Neuronal stem cell (in vitro differentiated cells): ENCODE measurements around the gene FNDC1. TPM values are rescaled to one million over a fixed set of nuclear protein-coding genes. Genes with fewer than 3 reads are reported as not detected.

Experiments
- DNase-seq: peaks from one replicate; pipeline ENCODE4 v3.0.0-alpha.2; 2013; ENCODE audit warnings: low spot score
- H2AFZ ChIP-seq: one replicate; pipeline ENCODE4 v1.6.1; 2013; ENCODE audit warnings: mild to moderate bottlenecking, low read length, inconsistent platforms
- H2AK5ac ChIP-seq: 2 replicates; pipeline ENCODE4 v1.6.1; 2013; ENCODE audit warnings: low read depth, mild to moderate bottlenecking, inconsistent platforms, low read length, moderate library complexity, mixed read lengths
- H2BK120ac ChIP-seq: 2 replicates; pipeline ENCODE4 v1.6.1; 2013; ENCODE audit warnings: low read depth, mild to moderate bottlenecking, inconsistent platforms, low read length, moderate library complexity, mixed read lengths
- H2BK12ac ChIP-seq: one replicate; pipeline ENCODE4 v1.6.1; 2013; ENCODE audit warnings: low read length, inconsistent platforms
- H2BK15ac ChIP-seq: 2 replicates; pipeline ENCODE4 v1.6.1; 2013; ENCODE audit warnings: mild to moderate bottlenecking, low read length, inconsistent platforms, mixed read lengths
- H2BK5ac ChIP-seq: one replicate; pipeline ENCODE4 v1.6.1; 2013; ENCODE audit warnings: inconsistent platforms, mild to moderate bottlenecking, low read length, moderate library complexity
- H3K14ac ChIP-seq: one replicate; pipeline ENCODE4 v1.6.1; 2013; ENCODE audit warnings: low read length, inconsistent platforms
- H3K18ac ChIP-seq: 2 replicates; pipeline ENCODE4 v1.6.1; 2013; ENCODE audit warnings: low read length, inconsistent platforms
- H3K23ac ChIP-seq: 2 replicates; pipeline ENCODE4 v1.6.1; 2013; ENCODE audit warnings: low read depth, mild to moderate bottlenecking, mixed read lengths, low read length, inconsistent platforms; ENCODE audit not compliant: poor library complexity
- H3K27ac ChIP-seq: replicated peaks from 3 replicates; pipeline ENCODE4 v1.5.1; 2013; ENCODE audit warnings: low read length, inconsistent platforms
- H3K27me3 ChIP-seq, 3 experiments: 2 replicates each; pipeline ENCODE4 v1.6.1; 2013; ENCODE audit warnings: low read length in 3 of 3, mild to moderate bottlenecking in 2 of 3, inconsistent platforms in 1 of 3, low read depth in 1 of 3, mixed read lengths in 1 of 3, moderate library complexity in 1 of 3; ENCODE audit not compliant: control insufficient read depth in 3 of 3, insufficient read depth in 3 of 3
- H3K36me3 ChIP-seq, 2 donors: replicated peaks in 1 of 2; 2 replicates each; pipeline ENCODE4 v1.6.1; 2013; ENCODE audit warnings: low read length in 2 of 2; ENCODE audit not compliant: control insufficient read depth in 2 of 2, insufficient read depth in 2 of 2
- H3K4ac ChIP-seq: 2 replicates; pipeline ENCODE4 v1.6.1; 2013; ENCODE audit warnings: inconsistent platforms, mild to moderate bottlenecking, low read length, moderate library complexity
- H3K4me1 ChIP-seq, 2 donors: 1 replicate in 1 of 2; 2 replicates in 1 of 2; pipeline ENCODE4 v1.6.1; 2013; ENCODE audit warnings: low read length in 2 of 2, low read depth in 1 of 2; ENCODE audit not compliant: control insufficient read depth in 2 of 2, insufficient read depth in 1 of 2
- H3K4me2 ChIP-seq: one replicate; pipeline ENCODE4 v1.6.1; 2013; ENCODE audit warnings: mild to moderate bottlenecking, low read length, inconsistent platforms; ENCODE audit not compliant: insufficient read depth, poor library complexity, severe bottlenecking
- H3K4me3 ChIP-seq, 2 donors: 2 replicates each; pipeline ENCODE4 v1.5.1; 2013; ENCODE audit warnings: low read length in 2 of 2, mild to moderate bottlenecking in 2 of 2, inconsistent platforms in 1 of 2, moderate library complexity in 1 of 2
- H3K79me1 ChIP-seq: one replicate; pipeline ENCODE4 v1.6.1; 2013; ENCODE audit warnings: low read depth, mild to moderate bottlenecking, inconsistent platforms, low read length, moderate library complexity
- H3K9ac ChIP-seq: one replicate; pipeline ENCODE4 v1.6.1; 2013; ENCODE audit warnings: mild to moderate bottlenecking, low read depth, low read length, inconsistent platforms; ENCODE audit not compliant: poor library complexity
- H3K9me3 ChIP-seq, 2 donors: replicated peaks in 1 of 2; 2 replicates each; pipeline versions ENCODE3 to v1.6.1; 2013; ENCODE audit warnings: low read length in 2 of 2, mild to moderate bottlenecking in 2 of 2, inconsistent platforms in 1 of 2, low read depth in 1 of 2, mixed read lengths in 1 of 2, moderate library complexity in 1 of 2; ENCODE audit not compliant: control insufficient read depth in 2 of 2, insufficient read depth in 1 of 2
- H4K8ac ChIP-seq: one replicate; pipeline ENCODE4 v1.6.1; 2013; ENCODE audit warnings: low read depth, mild to moderate bottlenecking, inconsistent platforms, low read length, moderate library complexity
- H4K91ac ChIP-seq: one replicate; pipeline ENCODE4 v1.6.1; 2013; ENCODE audit warnings: low read length, low read depth, mild to moderate bottlenecking, inconsistent platforms; ENCODE audit not compliant: poor library complexity
- WGBS, 2 donors: extraction: QIAGEN DNeasy Blood & Tissue Kit; methylation state at CpG; one replicate each; pipeline ENCODE4 v1.1.7; 2013; ENCODE audit warnings: missing lambda C conversion rate in 2 of 2, mixed read lengths in 1 of 2; ENCODE audit not compliant: insufficient read length in 2 of 2, insufficient replicate concordance in 1 of 2; ENCODE audit errors: extremely low coverage in 2 of 2; 5-methylcytosine and 5-hydroxymethylcytosine counted together
- polyA plus RNA-seq, 2 experiments: library from polyadenylated mRNA; stranded (reverse); fragments of 200-250 nt; gene quantifications; one replicate each; pipeline ENCODE4 v1.2.3, GENCODE V29; 2013

FNDC1 gene
- polyA plus RNA-seq (2013, experiment 1 of 2) = 0.14 TPM
- polyA plus RNA-seq (2013, experiment 2 of 2) = 0.12 TPM

GRCh38 chr6:159169193-159169555, at the start of gene FNDC1:
TSS of gene FNDC1 (plus strand) at chr6:159169400. CDS start at chr6:159169597, 197 bp downstream.
- Histone ChIP-seq H3K27ac (no peak within 1 kb of the TSS), H3K27me3 (peaks cover 11 to 91% (median 42%) of the 10 kb centered on the region in 3 experiments)
- peak; percentile 66 for DNase-seq

GRCh38 chr6:159119791-159120190, 49.4 kb upstream of the FNDC1 start:
- Histone ChIP-seq H3K4me3 (no peak overlapping the region), H2BK15ac (no peak overlapping the region), H3K18ac (no peak overlapping the region), H3K27ac (no peak overlapping the region), H4K91ac (no peak overlapping the region), H3K4me1 (no peaks in the 10 kb centered on the region), H2BK5ac (no peak overlapping the region), H3K4me2 (no peak overlapping the region), H3K36me3 (no peaks in the 10 kb centered on the region), H3K9me3 (no peaks in the 10 kb centered on the region), H3K14ac (no peak overlapping the region), H2BK120ac (no peak overlapping the region), H2AFZ (no peak overlapping the region), H3K4ac (no peak overlapping the region), H3K27me3 (no peaks in the 10 kb centered on the region), H2AK5ac (no peak overlapping the region), H3K79me1 (no peaks in the 10 kb centered on the region), H4K8ac (no peak overlapping the region), H3K23ac (no peak overlapping the region), H3K9ac (no peak overlapping the region), H2BK12ac (no peak overlapping the region)
- WGBS, 2 donors = no CpG with 5 or more reads among the region's 7 CpGs
- DNase-seq = no peak

More at GRCh38 chr6:159169193-159169555, at the start of gene FNDC1:
- no peak within 1 kb of the TSS for H4K91ac ChIP-seq
- no peak within 1 kb of the TSS for H2BK15ac ChIP-seq
- no peak within 1 kb of the TSS for H3K4ac ChIP-seq
- no peak within 1 kb of the TSS for H2AK5ac ChIP-seq
- no peak within 1 kb of the TSS for H2BK12ac ChIP-seq
- H2BK120ac ChIP-seq = no peak within 1 kb of the TSS
- peak within 1 kb of the TSS in 1 of 2 donors; percentile 78 for H3K4me3 ChIP-seq
- H3K9ac ChIP-seq = peak within 1 kb of the TSS; percentile 46
- H2BK5ac ChIP-seq = no peak within 1 kb of the TSS
- H2AFZ ChIP-seq = peak within 1 kb of the TSS; percentile 71
- peak within 1 kb of the TSS; percentile 56 for H3K23ac ChIP-seq
- H3K36me3 ChIP-seq = no peaks in the 10 kb centered on the region
- WGBS, 2 donors = no CpG with 5 or more reads among the region's 59 CpGs
- no peaks in the 10 kb centered on the region for H3K79me1 ChIP-seq
- H3K4me2 ChIP-seq = peak within 1 kb of the TSS; percentile 74
- H4K8ac ChIP-seq = no peak within 1 kb of the TSS
- H3K14ac ChIP-seq = no peak within 1 kb of the TSS
- H3K4me1 ChIP-seq = peaks cover 0 to 5% of the 10 kb centered on the region in 2 donors
- H3K9me3 ChIP-seq = peaks cover 0 to 2% of the 10 kb centered on the region in 2 donors
- peak within 1 kb of the TSS; percentile 65 for H3K18ac ChIP-seq

GRCh38 chr6:159121486-159121885, 47.7 kb upstream of the FNDC1 start:
- Histone ChIP-seq H3K18ac (no peak overlapping the region), H4K8ac (no peak overlapping the region), H2AK5ac (no peak overlapping the region), H2AFZ (no peak overlapping the region), H3K27ac (no peak overlapping the region), H3K79me1 (no peaks in the 10 kb centered on the region), H3K4me1 (no peaks in the 10 kb centered on the region), H2BK120ac (no peak overlapping the region), H2BK5ac (no peak overlapping the region), H4K91ac (no peak overlapping the region), H3K9ac (no peak overlapping the region), H3K14ac (no peak overlapping the region), H3K27me3 (peaks cover 0 to 3% (median 0%) of the 10 kb centered on the region in 3 experiments), H3K36me3 (no peaks in the 10 kb centered on the region), H3K4ac (no peak overlapping the region), H3K23ac (no peak overlapping the region), H3K4me3 (no peak overlapping the region), H3K9me3 (no peaks in the 10 kb centered on the region), H3K4me2 (no peak overlapping the region), H2BK15ac (no peak overlapping the region), H2BK12ac (no peak overlapping the region)
- WGBS, 2 donors = no CpG with 5 or more reads among the region's 5 CpGs
- no peak for DNase-seq

GRCh38 chr6:159122453-159122852, 46.7 kb upstream of the FNDC1 start:
- no peak overlapping the region for H2BK5ac ChIP-seq
- no peak overlapping the region for H3K4me2 ChIP-seq
- H3K4me1 ChIP-seq = no peaks in the 10 kb centered on the region
- H3K4me3 ChIP-seq = no peak overlapping the region
- no peak overlapping the region for H4K8ac ChIP-seq
- H2AFZ ChIP-seq = no peak overlapping the region
- no peak overlapping the region for H3K27ac ChIP-seq
- H2BK15ac ChIP-seq = no peak overlapping the region
- H3K23ac ChIP-seq = no peak overlapping the region
- H3K14ac ChIP-seq = no peak overlapping the region
- H4K91ac ChIP-seq = no peak overlapping the region
- no peak overlapping the region for H3K4ac ChIP-seq
- no peak overlapping the region for H2BK12ac ChIP-seq
- H3K79me1 ChIP-seq = no peaks in the 10 kb centered on the region
- H3K9ac ChIP-seq = no peak overlapping the region
- WGBS, 2 donors = no CpG with 5 or more reads among the region's 4 CpGs
- no peak overlapping the region for H3K18ac ChIP-seq
- H3K27me3 ChIP-seq = peaks cover 0 to 8% (median 0%) of the 10 kb centered on the region in 3 experiments
- no peak for DNase-seq
- H3K36me3 ChIP-seq = no peaks in the 10 kb centered on the region
- H2AK5ac ChIP-seq = no peak overlapping the region
- no peaks in the 10 kb centered on the region for H3K9me3 ChIP-seq
- no peak overlapping the region for H2BK120ac ChIP-seq
